ENCODE measurements around the gene TMEFF2.

Gene TMEFF2

GRCh38 chr2:191951832-191952231 is 242.9 kb downstream of the TMEFF2 start:
- Histone ChIP-seq H3K9ac (ENCODE audit: low read depth, low read length, poor library complexity, severe bottlenecking) (no peak overlapping the region), H3K4me2 (ENCODE audit: low read depth, low read length, poor library complexity, severe bottlenecking) (no peak overlapping the region), H3K27me3 (ENCODE audit: insufficient read depth, low read length, poor library complexity, severe bottlenecking) (no peaks in the 10 kb centered on the region), H2AFZ (ENCODE audit: low read length) (no peak overlapping the region), H3F3A (ENCODE audit: low read depth) (no peaks in the 10 kb centered on the region), H3K9me3 (ENCODE audit: insufficient read depth, low read depth, low read length) (no peaks in the 10 kb centered on the region), H3K4me3 (ENCODE audit: low read length, poor library complexity, severe bottlenecking) (no peak overlapping the region), H3K79me2 (ENCODE audit: insufficient read depth, low read length) (no peaks in the 10 kb centered on the region), H3K9me2 (replicated peaks; ENCODE audit: low read depth, low read length) (no peaks in the 10 kb centered on the region), H3K4me1 (ENCODE audit: insufficient read depth, low read length, poor library complexity, severe bottlenecking) (no peaks in the 10 kb centered on the region), H3K36me3 (ENCODE audit: insufficient read depth, low read length) (no peaks in the 10 kb centered on the region), H4K20me1 (ENCODE audit: insufficient read depth, low read length, poor library complexity, severe bottlenecking) (no peaks in the 10 kb centered on the region)
- TF ChIP-seq EZH2phosphoT487 (IDR thresholded peaks at IDR 0.05; ENCODE audit: borderline replicate concordance): no peak
- TF ChIP-seq, protein P1, sequence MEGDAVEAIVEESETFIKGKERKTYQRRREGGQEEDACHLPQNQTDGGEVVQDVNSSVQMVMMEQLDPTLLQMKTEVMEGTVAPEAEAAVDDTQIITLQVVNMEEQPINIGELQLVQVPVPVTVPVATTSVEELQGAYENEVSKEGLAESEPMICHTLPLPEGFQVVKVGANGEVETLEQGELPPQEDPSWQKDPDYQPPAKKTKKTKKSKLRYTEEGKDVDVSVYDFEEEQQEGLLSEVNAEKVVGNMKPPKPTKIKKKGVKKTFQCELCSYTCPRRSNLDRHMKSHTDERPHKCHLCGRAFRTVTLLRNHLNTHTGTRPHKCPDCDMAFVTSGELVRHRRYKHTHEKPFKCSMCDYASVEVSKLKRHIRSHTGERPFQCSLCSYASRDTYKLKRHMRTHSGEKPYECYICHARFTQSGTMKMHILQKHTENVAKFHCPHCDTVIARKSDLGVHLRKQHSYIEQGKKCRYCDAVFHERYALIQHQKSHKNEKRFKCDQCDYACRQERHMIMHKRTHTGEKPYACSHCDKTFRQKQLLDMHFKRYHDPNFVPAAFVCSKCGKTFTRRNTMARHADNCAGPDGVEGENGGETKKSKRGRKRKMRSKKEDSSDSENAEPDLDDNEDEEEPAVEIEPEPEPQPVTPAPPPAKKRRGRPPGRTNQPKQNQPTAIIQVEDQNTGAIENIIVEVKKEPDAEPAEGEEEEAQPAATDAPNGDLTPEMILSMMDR (conservative IDR thresholded peaks at IDR 0.05; ENCODE audit: low read length): no peak

- TF ChIP-seq, protein P1 (conservative IDR thresholded peaks at IDR 0.05; ENCODE audit: low read length): no peak
- no peak for TF ChIP-seq EZH2phosphoT487 (IDR thresholded peaks at IDR 0.05; ENCODE audit: borderline replicate concordance)
- H3K4me1 ChIP-seq (ENCODE audit: insufficient read depth, low read length, poor library complexity, severe bottlenecking): no peaks in the 10 kb centered on the region
- no peaks in the 10 kb centered on the region for H3K27me3 ChIP-seq (ENCODE audit: insufficient read depth, low read length, poor library complexity, severe bottlenecking)
- H3K4me3 ChIP-seq (ENCODE audit: low read length, poor library complexity, severe bottlenecking): no peak overlapping the region
- no peak overlapping the region for H2AFZ ChIP-seq (ENCODE audit: low read length)
- no peaks in the 10 kb centered on the region for H3F3A ChIP-seq (ENCODE audit: low read depth)
- H4K20me1 ChIP-seq (ENCODE audit: insufficient read depth, low read length, poor library complexity, severe bottlenecking): no peaks in the 10 kb centered on the region
- no peaks in the 10 kb centered on the region for H3K9me2 ChIP-seq (replicated peaks; ENCODE audit: low read depth, low read length)
- no peaks in the 10 kb centered on the region for H3K9me3 ChIP-seq (ENCODE audit: insufficient read depth, low read depth, low read length)
- H3K4me2 ChIP-seq (ENCODE audit: low read depth, low read length, poor library complexity, severe bottlenecking): no peak overlapping the region
- H3K9ac ChIP-seq (ENCODE audit: low read depth, low read length, poor library complexity, severe bottlenecking): no peak overlapping the region
- no peaks in the 10 kb centered on the region for H3K36me3 ChIP-seq (ENCODE audit: insufficient read depth, low read length)
- H3K79me2 ChIP-seq (ENCODE audit: insufficient read depth, low read length): no peaks in the 10 kb centered on the region
Observed at GRCh38 chr2:191951376-191951775, 243.4 kb downstream of the TMEFF2 start.

GRCh38 chr2:191950132-191950874 is 244.4 kb downstream of the TMEFF2 start:
- Histone ChIP-seq H3K4me2 (ENCODE audit: low read depth, low read length, poor library complexity, severe bottlenecking) (no peak overlapping the region), H3K27me3 (ENCODE audit: insufficient read depth, low read length, poor library complexity, severe bottlenecking) (no peaks in the 10 kb centered on the region), H3K4me1 (ENCODE audit: insufficient read depth, low read length, poor library complexity, severe bottlenecking) (no peaks in the 10 kb centered on the region), H4K20me1 (ENCODE audit: insufficient read depth, low read length, poor library complexity, severe bottlenecking) (no peaks in the 10 kb centered on the region), H3K36me3 (ENCODE audit: insufficient read depth, low read length) (no peaks in the 10 kb centered on the region), H3K79me2 (ENCODE audit: insufficient read depth, low read length) (no peaks in the 10 kb centered on the region), H3F3A (ENCODE audit: low read depth) (no peaks in the 10 kb centered on the region), H3K9ac (ENCODE audit: low read depth, low read length, poor library complexity, severe bottlenecking) (no peak overlapping the region), H3K9me2 (replicated peaks; ENCODE audit: low read depth, low read length) (no peaks in the 10 kb centered on the region), H2AFZ (ENCODE audit: low read length) (no peak overlapping the region), H3K9me3 (ENCODE audit: insufficient read depth, low read depth, low read length) (no peaks in the 10 kb centered on the region), H3K4me3 (ENCODE audit: low read length, poor library complexity, severe bottlenecking) (no peak overlapping the region)
- TF ChIP-seq, protein P1 (conservative IDR thresholded peaks at IDR 0.05; ENCODE audit: low read length): no peak
- no peak for TF ChIP-seq EZH2phosphoT487 (IDR thresholded peaks at IDR 0.05; ENCODE audit: borderline replicate concordance)

Measured in Loucy (cell line).